ENCODE results near the gene DCXR.

The DCXR gene

GRCh38 chr17:82049521-82049971, 12.0 kb upstream of the DCXR start:
- Histone ChIP-seq H3K9me3 (ENCODE audit: control insufficient read depth, insufficient read depth, low read depth, low read length) (no peaks in the 10 kb centered on the region), H3K36me3 (ENCODE audit: control insufficient read depth in 2 of 2, insufficient read depth in 1 of 2, low read length in 2 of 2) (peaks cover 0 to 64% of the 10 kb centered on the region in 2 experiments; a peak in 1 of 3 replicates), H3K27ac (ENCODE audit: extremely low read depth, low read depth, low read length) (no peak overlapping the region), H3K4me1 (ENCODE audit: control insufficient read depth, insufficient read depth, low read length) (peaks cover 7% of the 10 kb centered on the region), H3K4me3 (ENCODE audit: low read depth, low read length) (no peak overlapping the region)
- ChIA-PET CTCF (interaction anchor here (0.5 to 1.1 kb wide), 6 partner anchors 12 to 140 kb away, joined by 3 to 4 read pairs (median 3); partner anchors contain the start of gene DCXR), POLR2A (interaction anchor here (0.6 to 14.2 kb wide), 5 partner anchors 10 to 177 kb away, joined by 4 to 96 read pairs (median 4); partner anchors contain the start of gene DCXR)
- TF ChIP-seq ZNF132 (tag by site-specific recombination; IDR thresholded peaks at IDR 0.05; ENCODE audit: borderline replicate concordance) (no peak), AEBP2 (tag by site-specific recombination; IDR thresholded peaks at IDR 0.05; ENCODE audit: borderline replicate concordance) (no peak), ZNF175 (tag by site-specific recombination; IDR thresholded peaks at IDR 0.05) (no peak), ZNF302 (tag by site-specific recombination; IDR thresholded peaks at IDR 0.05; ENCODE audit: low read depth) (no peak), ZNF350 (tag by site-specific recombination; IDR thresholded peaks at IDR 0.05) (no peak), ZNF830 (tag by site-specific recombination; IDR thresholded peaks at IDR 0.05; ENCODE audit: low read depth) (no peak), ZNF48 (tag by site-specific recombination; IDR thresholded peaks at IDR 0.05) (no peak), ZNF785 (tag by site-specific recombination; IDR thresholded peaks at IDR 0.05) (no peak), ZNF548 (tag by site-specific recombination; IDR thresholded peaks at IDR 0.05) (no peak), SP2 (tag by site-specific recombination; IDR thresholded peaks at IDR 0.05) (no peak), GLIS1 (tag by site-specific recombination; IDR thresholded peaks at IDR 0.05) (no peak), TRIM28 (IDR thresholded peaks at IDR 0.05; ENCODE audit: borderline replicate concordance, low read length) (no peak), ZNF654 (tag by site-specific recombination; IDR thresholded peaks at IDR 0.05; ENCODE audit: low read depth) (no peak), ZNF610 (tag by site-specific recombination; IDR thresholded peaks at IDR 0.05; ENCODE audit: borderline replicate concordance) (no peak), ZNF398 (tag by site-specific recombination; IDR thresholded peaks at IDR 0.05) (no peak)

- CTCF ChIA-PET, result interaction anchor here (1.0 to 1.1 kb wide), 3 partner anchors 11 to 19 kb away, joined by 3 to 4 read pairs (median 3); partner anchors contain the start of gene DCXR
- H3K36me3 ChIP-seq (ENCODE audit: control insufficient read depth in 2 of 2, insufficient read depth in 1 of 2, low read length in 2 of 2), result peaks cover 0 to 60% of the 10 kb centered on the region in 2 experiments; a peak in 1 of 3 replicates
- POLR2A ChIA-PET, result interaction anchor here (14.2 kb wide), 1 partner anchor 11 kb away, joined by 96 read pairs; the partner anchor contains the start of gene DCXR
Measured at GRCh38 chr17:82049106-82049505, 11.6 kb upstream of the DCXR start.

More at GRCh38 chr17:82049106-82049505, 11.6 kb upstream of the DCXR start:
- Histone ChIP-seq H3K4me3 (ENCODE audit: low read depth, low read length) (no peak overlapping the region), H3K9me3 (ENCODE audit: control insufficient read depth, insufficient read depth, low read depth, low read length) (no peaks in the 10 kb centered on the region), H3K4me1 (ENCODE audit: control insufficient read depth, insufficient read depth, low read length) (peaks cover 7% of the 10 kb centered on the region), H3K27ac (ENCODE audit: extremely low read depth, low read depth, low read length) (no peak overlapping the region)
- no peak for TF ChIP-seq MZF1 (tag by site-specific recombination; IDR thresholded peaks at IDR 0.05; ENCODE audit: borderline replicate concordance)
- no peak for TF ChIP-seq ZNF639 (tag by site-specific recombination; IDR thresholded peaks at IDR 0.05)
